ENCODE results near the gene CD38.

CD38 gene

GRCh38 chr4:15890246-15890829 lies 112.2 kb downstream of the CD38 start:
- in situ Hi-C loops (cut with HindIII; ENCODE audit: low sequenced_read_pairs): no loop called here

GRCh38 chr4:15891312-15891711 lies 113.2 kb downstream of the CD38 start:
- in situ Hi-C loops (cut with HindIII; ENCODE audit: low sequenced_read_pairs): no loop called here

GRCh38 chr4:15893962-15894361 lies 115.8 kb downstream of the CD38 start:
- in situ Hi-C loops (cut with HindIII; ENCODE audit: low sequenced_read_pairs): no loop called here

- in situ Hi-C loops (cut with HindIII; ENCODE audit: low sequenced_read_pairs): no loop called here
These were observed 116.3 kb downstream of the CD38 start for GRCh38 chr4:15894393-15894792.

GRCh38 chr4:15894921-15895916 lies 117.1 kb downstream of the CD38 start:
- in situ Hi-C loops (cut with HindIII; ENCODE audit: low sequenced_read_pairs): no loop called here

GRCh38 chr4:15897577-15897976 lies 119.4 kb downstream of the CD38 start:
- in situ Hi-C loops (cut with HindIII; ENCODE audit: low sequenced_read_pairs): no loop called here

GRCh38 chr4:15898902-15899301 lies 120.8 kb downstream of the CD38 start:
- in situ Hi-C loops (cut with HindIII; ENCODE audit: low sequenced_read_pairs): no loop called here

GRCh38 chr4:15899511-15899910 lies 121.4 kb downstream of the CD38 start:
- in situ Hi-C loops (cut with HindIII; ENCODE audit: low sequenced_read_pairs): no loop called here

- in situ Hi-C loops (cut with HindIII; ENCODE audit: low sequenced_read_pairs): no loop called here
These were observed 122.9 kb downstream of the CD38 start for GRCh38 chr4:15901007-15901406.

GRCh38 chr4:15901998-15902397 lies 123.9 kb downstream of the CD38 start:
- in situ Hi-C loops (cut with HindIII; ENCODE audit: low sequenced_read_pairs): no loop called here

- in situ Hi-C loops (cut with HindIII; ENCODE audit: low sequenced_read_pairs): no loop called here
These were observed 124.6 kb downstream of the CD38 start for GRCh38 chr4:15902746-15903145.
